ENCODE measurements around the gene EVI5L.

Gene EVI5L

GRCh38 chr19:7844951-7845350 is 14.9 kb downstream of the EVI5L start:
- Histone ChIP-seq H3K79me2 (ENCODE audit: insufficient read depth, low read length) (no peaks in the 10 kb centered on the region), H4K20me1 (ENCODE audit: insufficient read depth, low read length, poor library complexity, severe bottlenecking) (no peaks in the 10 kb centered on the region), H3K4me2 (ENCODE audit: low read depth, low read length, poor library complexity, severe bottlenecking) (no peak overlapping the region), H3F3A (ENCODE audit: low read depth) (no peaks in the 10 kb centered on the region), H3K9ac (ENCODE audit: low read depth, low read length, poor library complexity, severe bottlenecking) (no peak overlapping the region), H3K9me3 (ENCODE audit: insufficient read depth, low read depth, low read length) (no peaks in the 10 kb centered on the region), H3K4me3 (ENCODE audit: low read length, poor library complexity, severe bottlenecking) (no peak overlapping the region), H3K4me1 (ENCODE audit: insufficient read depth, low read length, poor library complexity, severe bottlenecking) (no peaks in the 10 kb centered on the region), H3K9me2 (replicated peaks; ENCODE audit: low read depth, low read length) (no peaks in the 10 kb centered on the region), H3K27me3 (ENCODE audit: insufficient read depth, low read length, poor library complexity, severe bottlenecking) (no peaks in the 10 kb centered on the region), H2AFZ (ENCODE audit: low read length) (no peak overlapping the region), H3K36me3 (ENCODE audit: insufficient read depth, low read length) (no peaks in the 10 kb centered on the region)
- TF ChIP-seq EZH2phosphoT487 (IDR thresholded peaks at IDR 0.05; ENCODE audit: borderline replicate concordance), result no peak
- TF ChIP-seq CTCF (conservative IDR thresholded peaks at IDR 0.05; ENCODE audit: low read length), result no peak

GRCh38 chr19:7845390-7846154 is 15.6 kb downstream of the EVI5L start:
- H3K9ac ChIP-seq (ENCODE audit: low read depth, low read length, poor library complexity, severe bottlenecking), result no peak overlapping the region
- no peak overlapping the region for H2AFZ ChIP-seq (ENCODE audit: low read length)
- no peaks in the 10 kb centered on the region for H3K9me3 ChIP-seq (ENCODE audit: insufficient read depth, low read depth, low read length)
- H4K20me1 ChIP-seq (ENCODE audit: insufficient read depth, low read length, poor library complexity, severe bottlenecking), result no peaks in the 10 kb centered on the region
- no peak overlapping the region for H3K4me2 ChIP-seq (ENCODE audit: low read depth, low read length, poor library complexity, severe bottlenecking)
- TF ChIP-seq EZH2phosphoT487 (IDR thresholded peaks at IDR 0.05; ENCODE audit: borderline replicate concordance), result no peak
- no peak for TF ChIP-seq CTCF (conservative IDR thresholded peaks at IDR 0.05; ENCODE audit: low read length)
- H3F3A ChIP-seq (ENCODE audit: low read depth), result no peaks in the 10 kb centered on the region
- H3K79me2 ChIP-seq (ENCODE audit: insufficient read depth, low read length), result no peaks in the 10 kb centered on the region
- no peaks in the 10 kb centered on the region for H3K27me3 ChIP-seq (ENCODE audit: insufficient read depth, low read length, poor library complexity, severe bottlenecking)
- H3K36me3 ChIP-seq (ENCODE audit: insufficient read depth, low read length), result no peaks in the 10 kb centered on the region
- H3K4me1 ChIP-seq (ENCODE audit: insufficient read depth, low read length, poor library complexity, severe bottlenecking), result no peaks in the 10 kb centered on the region
- H3K4me3 ChIP-seq (ENCODE audit: low read length, poor library complexity, severe bottlenecking), result no peak overlapping the region
- no peaks in the 10 kb centered on the region for H3K9me2 ChIP-seq (replicated peaks; ENCODE audit: low read depth, low read length)

DNA sequence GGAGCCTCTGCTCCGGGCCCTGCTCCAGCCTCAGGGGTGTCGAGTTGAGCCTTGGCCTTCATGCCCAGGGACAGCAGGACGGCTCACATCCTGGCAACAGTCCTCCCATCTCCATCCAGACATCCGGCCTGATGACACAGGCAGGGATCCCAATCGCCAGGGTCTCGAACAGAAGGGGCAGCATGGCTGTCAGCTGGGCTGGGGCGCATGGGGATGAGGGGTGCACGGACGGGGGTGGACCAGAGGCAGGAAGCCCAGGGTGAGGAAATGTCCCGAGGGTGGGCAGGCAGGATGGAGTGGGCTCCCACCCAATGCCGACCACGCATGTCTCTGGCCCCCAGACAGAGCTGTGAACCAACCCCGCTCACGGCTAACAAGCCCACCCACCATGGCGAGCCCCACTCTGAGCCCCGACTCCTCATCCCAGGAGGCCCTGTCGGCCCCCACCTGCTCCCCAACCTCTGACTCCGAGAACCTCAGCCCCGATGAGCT is 16.2 kb downstream of the EVI5L start:
- Histone ChIP-seq H3K4me2 (ENCODE audit: low read depth, low read length, poor library complexity, severe bottlenecking) (no peak overlapping the region), H3K9me2 (replicated peaks; ENCODE audit: low read depth, low read length) (no peaks in the 10 kb centered on the region), H3K36me3 (ENCODE audit: insufficient read depth, low read length) (no peaks in the 10 kb centered on the region), H3K9ac (ENCODE audit: low read depth, low read length, poor library complexity, severe bottlenecking) (no peak overlapping the region), H3F3A (ENCODE audit: low read depth) (no peaks in the 10 kb centered on the region), H2AFZ (ENCODE audit: low read length) (no peak overlapping the region), H3K4me3 (ENCODE audit: low read length, poor library complexity, severe bottlenecking) (no peak overlapping the region), H3K4me1 (ENCODE audit: insufficient read depth, low read length, poor library complexity, severe bottlenecking) (no peaks in the 10 kb centered on the region), H3K79me2 (ENCODE audit: insufficient read depth, low read length) (no peaks in the 10 kb centered on the region), H3K27me3 (ENCODE audit: insufficient read depth, low read length, poor library complexity, severe bottlenecking) (no peaks in the 10 kb centered on the region), H3K9me3 (ENCODE audit: insufficient read depth, low read depth, low read length) (no peaks in the 10 kb centered on the region), H4K20me1 (ENCODE audit: insufficient read depth, low read length, poor library complexity, severe bottlenecking) (no peaks in the 10 kb centered on the region)
- TF ChIP-seq EZH2phosphoT487 (IDR thresholded peaks at IDR 0.05; ENCODE audit: borderline replicate concordance) (no peak), CTCF (conservative IDR thresholded peaks at IDR 0.05; ENCODE audit: low read length) (no peak)
